DMS53 treated with DMSO at 0.1 percent for 48 hours (cell line): ENCODE measurements around the gene SH3GL1.

Experiments
- DNase-seq: peaks from one replicate; lab custom pipeline; 2025; ENCODE audit not compliant: unreplicated experiment; lab: John Stamatoyannopoulos, UW

The SH3GL1 gene

DNA sequence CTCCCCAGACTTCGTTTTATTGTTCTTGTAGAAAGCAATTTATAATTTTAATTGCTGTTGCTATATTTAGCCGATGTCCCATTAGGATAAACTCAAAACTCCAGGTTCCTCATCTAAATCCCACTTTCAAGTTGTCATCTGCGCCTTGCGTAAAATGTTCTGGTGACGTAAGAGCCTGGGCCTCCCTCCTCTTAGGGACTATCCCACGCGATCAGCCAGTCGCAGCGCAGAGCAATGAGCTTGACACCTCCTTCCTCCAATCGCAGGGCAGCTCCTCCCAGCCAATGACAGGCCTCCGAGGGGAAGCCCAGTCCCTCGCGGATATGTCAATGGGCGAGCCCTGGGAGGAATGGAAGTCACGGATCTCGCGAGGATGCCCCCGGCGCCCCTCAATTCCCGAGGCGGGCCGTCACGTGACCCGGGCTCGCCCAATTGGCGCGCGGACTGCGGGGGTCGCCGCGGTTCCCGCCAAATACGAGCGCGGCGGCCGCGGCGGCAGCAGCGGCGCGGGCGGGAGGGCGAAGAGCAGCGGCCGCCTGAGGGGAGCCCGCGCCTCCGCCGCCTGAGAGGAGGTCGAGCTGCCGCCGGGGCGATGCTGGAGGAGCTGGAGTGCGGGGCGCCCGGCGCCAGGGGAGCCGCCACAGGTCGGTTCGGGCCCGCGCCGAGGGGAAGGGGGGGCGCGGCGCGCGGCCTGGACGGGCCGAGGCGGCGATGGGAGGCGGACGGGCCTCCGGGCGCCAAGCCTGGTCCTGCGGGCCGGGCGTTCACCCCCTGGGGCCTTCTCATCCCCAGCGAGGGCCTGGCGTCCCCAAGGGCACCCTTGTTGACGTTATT, 2.0 kb upstream of the SH3GL1 start, which contains the start of gene CHAF1A:
CHAF1A (plus strand) TSS at position 470 of the 834 bp plus-strand sequence; CDS start at position 593, 123 bp downstream.
- peak; percentile 95 for DNase-seq

DNA sequence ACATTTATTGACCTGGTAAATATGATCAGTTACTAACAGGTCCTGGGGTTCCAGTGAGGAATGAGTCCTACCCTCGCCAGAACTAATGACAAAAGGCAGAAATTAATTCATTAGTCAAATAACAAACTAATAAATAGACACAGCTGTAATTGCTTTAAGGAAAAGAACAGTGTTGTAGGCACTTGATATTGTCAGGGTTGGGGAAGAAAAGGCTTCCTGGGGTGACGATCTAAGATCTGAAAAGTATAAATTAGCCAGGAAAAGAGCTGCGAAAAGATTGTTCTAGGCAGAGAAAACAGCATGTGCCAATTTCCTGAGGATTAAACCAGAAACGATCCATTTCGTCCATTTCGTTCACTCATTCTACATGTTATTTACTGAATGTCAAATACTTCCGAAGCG, 1.4 kb upstream of the SH3GL1 start:
- DNase-seq = no peak

DNA sequence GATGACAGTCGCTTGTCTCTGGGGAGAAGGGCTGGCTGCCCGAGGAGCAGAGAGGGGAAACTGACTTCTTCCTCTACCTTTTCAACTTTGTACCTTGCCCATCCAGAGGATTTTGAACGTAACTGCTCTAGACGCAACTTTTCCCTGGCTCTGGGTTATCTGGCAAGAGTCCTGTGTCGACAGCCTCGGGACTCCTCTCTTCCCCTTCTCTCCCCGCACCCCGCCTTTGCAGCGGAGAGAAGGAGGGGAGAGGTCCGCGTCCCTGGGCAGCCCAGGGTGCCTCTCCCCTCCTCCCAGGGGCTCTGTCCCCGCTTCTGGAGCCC, 574 bp downstream of the SH3GL1 start:
- no peak for DNase-seq

DNA sequence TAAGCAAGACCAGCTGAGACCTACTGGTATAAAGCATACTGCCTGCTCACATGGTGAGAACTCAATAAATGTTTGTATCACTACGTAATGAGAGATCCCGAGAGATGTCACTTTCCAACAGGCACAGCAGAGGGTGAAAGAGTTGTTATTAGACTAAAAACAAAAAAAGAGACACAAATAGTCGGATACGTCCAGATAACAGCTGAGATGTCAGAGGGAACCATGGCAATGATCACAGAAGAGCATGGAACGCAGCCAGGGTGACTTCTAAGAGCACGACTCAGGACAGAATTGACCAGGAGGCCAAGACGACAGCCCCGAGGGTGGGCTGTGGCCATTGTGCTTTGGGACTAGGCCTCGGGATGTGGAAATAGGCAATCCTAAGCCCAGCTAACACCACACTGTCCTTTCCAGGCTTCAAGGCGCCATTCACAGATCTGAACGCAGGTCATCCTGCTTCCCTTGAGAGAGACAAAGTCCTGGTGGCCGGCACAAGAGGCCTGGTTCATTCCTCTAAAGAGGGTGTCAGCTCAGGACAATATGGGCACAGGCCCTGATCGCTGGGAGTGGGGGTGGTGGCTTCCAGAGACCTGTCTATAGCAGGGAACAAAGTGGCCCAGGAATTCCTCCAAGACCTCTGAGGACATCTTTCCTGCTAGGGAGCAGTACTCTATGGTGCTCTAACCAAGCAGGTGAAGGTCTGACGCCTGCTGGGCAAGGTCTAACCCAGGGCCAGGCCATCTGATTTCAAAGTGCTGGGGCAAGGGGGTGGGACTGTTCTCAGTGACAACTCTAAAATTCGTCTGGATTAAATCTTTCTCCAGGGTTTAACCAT, 3.2 kb downstream of the SH3GL1 start:
- DNase-seq = no peak

DNA sequence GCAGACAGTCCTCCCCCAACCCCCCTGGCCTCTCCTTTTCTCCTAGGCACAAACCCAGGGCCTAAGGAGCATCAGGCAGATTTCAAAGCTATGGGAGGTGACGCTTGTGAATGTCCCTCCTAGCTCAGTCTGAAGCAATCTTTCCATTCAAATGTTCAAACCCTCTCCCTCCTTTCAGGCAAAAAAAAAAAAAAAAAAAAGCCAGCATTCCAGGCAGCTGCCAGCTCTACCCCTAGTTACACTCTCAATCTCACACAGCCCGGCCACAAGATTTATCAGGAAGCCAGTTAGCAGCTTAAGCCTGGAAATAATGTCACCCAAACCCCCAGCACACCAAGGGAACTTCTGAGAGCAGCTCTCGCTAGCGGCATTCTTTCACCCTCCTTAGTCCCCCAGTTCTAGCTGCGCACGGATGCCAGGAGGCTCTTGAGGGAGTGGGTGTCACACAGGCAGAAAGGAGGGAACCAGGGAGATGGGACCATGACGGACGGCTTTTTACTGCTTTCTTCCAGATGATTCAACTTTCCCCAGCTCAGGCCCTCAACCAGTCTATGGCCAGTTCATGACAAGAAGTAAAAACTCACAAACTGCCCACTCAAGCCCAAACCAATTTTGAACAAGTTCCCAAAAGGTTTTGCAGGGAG, 6.3 kb downstream of the SH3GL1 start:
- no peak for DNase-seq

DNA sequence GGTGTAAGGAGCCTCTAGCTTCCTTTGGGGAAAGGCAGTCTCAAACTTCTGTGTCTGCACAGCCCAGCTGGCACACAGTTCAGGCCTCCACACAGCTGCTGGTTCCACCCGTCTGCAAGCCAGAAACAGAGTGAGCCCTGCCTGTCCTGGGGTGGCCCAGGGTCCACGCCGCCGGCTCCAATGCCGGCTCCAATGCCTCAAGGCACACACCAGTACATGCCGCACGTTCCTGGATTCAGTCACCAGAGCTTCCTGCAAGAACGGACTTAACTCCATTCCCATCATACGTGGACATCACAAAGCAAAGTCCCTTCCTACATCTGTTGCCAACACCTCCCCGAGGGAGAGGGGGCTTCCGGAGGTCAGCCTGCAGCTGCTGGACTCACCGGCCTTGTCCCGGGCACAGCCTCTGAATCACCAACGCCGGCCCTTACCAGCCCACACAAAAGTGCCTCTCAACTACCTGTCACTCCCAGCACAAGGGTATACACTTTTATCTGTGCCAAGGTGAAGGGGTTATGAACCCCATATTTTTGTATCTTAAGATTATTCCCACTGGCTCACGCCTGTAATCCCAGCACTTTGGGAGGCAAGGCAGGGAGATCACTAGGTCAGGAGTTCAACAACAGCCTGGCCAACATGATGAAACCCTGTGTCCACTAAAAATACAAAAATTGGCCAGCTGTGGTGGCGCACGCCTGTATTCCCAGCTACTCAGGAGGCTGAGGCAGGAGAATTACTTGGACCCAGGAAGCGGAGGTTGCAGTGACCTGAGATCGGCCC, 8.5 kb downstream of the SH3GL1 start:
- no peak for DNase-seq

DNA sequence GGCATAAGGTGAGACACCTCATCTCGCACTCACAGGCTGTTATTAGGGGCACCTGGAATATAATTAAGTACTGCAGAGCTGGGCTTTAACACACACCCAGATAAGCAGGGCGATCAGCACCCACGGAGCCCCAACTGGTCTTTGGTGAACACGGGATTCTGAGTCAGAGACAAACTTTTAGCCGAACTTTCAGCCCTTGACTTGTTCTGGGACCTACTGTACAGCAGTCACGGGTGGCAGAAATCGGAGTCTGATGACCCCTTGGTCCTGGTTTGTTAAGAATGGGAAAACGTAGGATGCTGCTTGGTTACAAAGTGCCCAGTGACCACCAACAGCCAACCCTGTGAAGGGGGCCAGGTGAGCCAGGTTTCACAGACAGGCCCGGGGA, 9.0 kb downstream of the SH3GL1 start:
- no peak for DNase-seq

DNA sequence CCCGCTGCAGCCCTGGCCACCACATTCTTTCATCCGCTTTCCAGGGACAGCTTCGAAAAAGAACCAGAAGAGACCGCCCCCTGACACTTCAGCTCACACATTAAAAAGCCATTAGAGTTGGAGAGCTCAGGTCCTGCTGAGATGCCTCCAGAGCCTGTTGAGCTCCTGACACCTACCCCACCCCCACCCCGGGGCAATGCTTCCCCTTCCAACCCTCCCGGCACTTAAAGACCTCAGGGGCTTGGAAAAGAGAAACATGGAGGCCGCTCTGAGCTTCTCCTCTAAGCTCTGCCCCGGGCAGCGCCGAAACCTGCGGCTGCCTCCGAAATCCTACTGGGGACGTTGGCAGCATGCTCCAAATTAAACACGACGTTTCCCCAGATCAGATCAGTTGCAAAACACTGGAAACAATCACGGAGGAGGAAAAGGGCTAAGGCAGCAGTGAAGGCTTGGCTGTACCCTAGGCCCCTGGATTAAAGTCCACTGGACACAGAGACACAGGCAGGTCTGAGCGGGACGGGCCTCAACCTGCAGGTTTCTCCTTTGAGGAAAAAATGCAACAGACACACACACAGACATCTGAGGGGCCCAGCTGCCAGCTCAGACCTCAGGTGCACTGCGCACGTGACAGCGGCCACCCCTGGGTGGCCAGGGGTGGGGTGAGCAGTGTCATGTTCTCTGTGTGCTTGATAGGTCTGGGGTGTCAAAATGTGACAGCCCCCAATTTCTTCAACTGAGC, 9.6 kb downstream of the SH3GL1 start:
- no peak for DNase-seq

DNA sequence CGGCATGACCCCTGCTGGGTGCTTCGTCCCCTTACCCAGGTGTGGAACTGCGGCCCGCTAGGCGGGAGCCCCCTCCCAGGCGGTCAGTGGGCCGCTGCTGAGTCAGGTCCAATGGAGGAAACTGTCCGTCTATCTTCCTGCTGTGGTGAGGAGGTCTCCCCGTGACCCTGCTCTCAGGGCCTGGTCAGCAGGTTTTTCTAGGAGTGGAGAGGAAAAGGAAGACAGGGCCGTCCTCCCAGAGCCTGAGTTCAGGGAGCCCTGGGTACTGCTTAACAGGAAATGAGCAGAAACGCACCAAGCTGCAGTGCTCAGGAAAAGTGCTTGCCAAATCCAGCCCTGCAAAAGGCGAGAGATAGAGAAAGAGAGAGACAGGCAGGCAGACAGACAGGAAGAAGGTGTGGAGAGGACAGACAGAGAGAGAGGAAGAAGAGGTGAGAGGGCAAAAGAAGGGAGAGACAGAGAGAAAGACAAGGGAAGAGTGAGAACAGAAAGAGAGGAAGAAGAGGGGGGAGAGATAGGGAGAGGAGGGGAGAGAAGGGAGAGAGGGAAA, 10.3 kb downstream of the SH3GL1 start:
- no peak for DNase-seq

DNA sequence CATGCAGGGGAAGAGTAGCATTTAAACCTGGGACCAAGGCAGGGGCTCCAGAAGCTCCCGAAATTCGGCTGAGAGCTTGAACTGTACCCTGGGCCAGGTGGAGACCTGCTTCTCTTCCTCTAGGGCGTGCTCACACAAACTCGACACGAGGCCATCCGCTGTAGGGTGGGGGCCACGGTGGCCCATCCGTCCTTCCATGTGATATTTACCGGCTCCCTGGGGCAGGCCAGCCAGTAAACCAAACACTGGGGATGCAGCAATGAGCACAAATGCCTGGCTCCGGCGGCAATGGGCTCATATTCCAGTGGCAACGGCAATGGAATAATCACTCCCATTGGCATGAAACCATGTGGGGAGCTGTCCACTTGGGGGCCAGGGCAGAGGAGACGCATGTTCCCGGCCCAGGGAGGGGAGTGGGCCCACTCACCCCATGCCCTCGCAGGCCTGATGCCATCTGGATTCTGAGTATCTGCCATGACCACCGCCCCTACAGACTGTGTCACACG, 10.8 kb downstream of the SH3GL1 start:
- no peak for DNase-seq

DNA sequence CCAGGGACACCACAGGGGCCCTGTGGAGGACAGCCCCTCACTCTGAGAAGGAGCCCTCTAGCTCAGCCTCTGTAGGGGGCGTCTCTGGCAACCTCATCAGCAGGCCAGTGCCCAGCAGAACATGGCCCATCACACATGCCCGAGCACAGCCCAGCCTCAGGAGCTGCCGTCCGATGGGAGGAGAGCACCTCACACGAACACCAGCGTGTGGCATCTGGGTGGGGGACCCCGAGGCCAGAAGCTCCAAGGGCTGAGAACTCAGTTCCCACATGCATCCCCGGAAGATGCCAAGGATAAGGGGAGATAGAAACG, 11.3 kb downstream of the SH3GL1 start:
- no peak for DNase-seq

DNA sequence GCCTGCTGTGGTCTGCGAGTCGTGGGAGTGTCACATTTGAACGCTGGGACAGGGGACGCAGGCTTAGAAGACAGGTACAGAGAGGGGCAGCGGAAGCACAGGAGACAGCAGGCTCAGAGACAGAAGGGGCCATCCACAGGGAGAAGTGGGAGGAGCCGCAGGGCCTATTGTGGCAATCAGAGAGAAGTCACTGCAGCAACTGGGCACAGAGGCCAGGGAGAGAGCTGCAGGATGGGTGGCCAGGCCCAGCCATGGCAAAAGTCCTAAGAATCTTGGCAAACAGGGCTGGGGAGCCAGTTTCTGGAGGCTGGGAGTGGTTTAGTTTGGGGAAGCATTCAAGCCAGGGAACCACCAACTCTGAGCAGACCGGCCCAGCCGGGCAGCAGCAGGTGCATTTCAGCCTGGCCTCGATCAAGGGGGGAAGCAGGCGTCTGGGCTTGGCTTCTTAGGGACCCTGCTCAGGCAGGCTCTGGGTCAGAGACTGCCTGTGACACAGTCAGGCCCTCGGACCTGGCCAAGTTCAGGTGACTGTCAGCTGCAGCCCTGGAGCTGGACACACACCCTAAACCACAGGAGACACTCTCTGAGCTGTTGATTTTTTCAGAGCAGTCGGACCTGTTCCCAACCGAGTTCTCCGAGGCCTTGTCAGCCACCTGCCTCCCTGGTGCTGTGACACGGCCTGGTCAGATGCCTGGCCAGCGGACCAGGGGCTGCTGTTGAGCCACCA, 11.8 kb downstream of the SH3GL1 start:
- no peak for DNase-seq

DNA sequence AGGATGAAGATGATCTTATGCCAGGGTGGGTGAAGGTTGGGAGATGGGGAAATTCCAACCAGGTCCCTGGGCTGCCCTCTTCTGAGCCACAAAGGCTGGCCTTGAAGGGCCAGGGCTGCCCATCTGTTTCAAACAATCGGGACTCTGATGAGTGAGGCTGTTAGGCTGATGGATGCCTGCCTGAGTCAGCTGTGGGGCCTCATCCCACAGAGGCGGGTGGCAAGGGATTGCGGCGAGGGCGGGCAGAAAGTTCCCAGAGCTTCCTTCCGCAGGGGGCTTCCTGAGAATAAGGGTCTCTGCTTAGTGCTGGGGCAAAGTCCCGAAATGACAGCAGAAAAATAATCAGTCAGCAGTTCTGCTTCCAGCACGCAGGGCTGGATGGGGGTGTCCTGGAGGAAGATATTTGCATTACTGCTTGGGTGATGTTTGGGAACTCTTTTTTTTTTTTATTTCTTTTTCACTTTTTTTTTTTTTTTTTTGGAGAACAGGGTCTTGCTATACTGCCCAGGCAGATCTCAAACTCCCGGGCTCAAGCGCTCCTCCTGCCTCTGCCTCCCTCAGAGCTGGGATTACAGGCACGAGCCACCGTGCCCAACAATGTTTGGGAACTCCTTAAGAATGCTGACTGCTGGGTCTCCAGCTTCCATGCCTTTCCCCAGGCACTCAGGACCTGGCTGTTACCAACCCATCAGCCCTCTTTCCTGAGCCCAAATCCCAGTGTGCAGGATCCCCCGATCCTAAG, 14.1 kb downstream of the SH3GL1 start:
- no peak for DNase-seq

DNA sequence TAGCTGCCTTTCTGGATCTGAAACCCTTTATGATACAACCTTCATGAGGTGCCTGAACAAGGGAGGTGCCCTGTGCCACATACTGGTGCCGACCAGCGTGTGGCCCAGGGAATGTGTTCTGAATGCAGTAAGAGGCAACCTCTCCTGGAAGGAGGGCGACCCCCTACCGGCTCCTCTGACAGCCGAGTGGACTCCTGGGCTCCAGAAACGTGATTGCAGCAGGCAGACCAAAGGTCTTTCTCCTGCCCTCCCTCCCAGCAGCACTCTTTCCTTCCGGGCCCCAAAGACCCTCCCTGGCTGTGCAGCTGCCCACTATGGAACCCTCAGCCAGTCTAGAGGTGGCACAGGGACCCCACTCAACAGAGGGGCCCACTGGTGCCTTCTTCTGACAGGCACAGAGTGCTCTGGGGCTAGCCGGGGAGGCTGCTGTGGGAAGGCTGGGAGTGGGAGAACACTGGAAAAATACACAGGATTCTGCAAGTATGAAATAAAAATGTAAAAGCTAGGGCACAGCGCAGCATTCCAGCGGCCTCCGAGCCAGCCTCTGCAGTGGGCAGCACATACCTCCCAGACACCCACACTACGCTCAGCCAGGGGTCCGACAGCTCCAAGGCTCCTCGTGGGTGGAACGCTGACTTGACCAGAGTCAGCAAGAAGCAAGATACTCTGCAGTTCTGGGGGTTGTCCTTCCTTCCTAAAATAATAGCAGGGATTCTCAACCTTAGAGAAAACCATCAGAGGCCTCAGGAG, 14.9 kb downstream of the SH3GL1 start:
- no peak for DNase-seq

DNA sequence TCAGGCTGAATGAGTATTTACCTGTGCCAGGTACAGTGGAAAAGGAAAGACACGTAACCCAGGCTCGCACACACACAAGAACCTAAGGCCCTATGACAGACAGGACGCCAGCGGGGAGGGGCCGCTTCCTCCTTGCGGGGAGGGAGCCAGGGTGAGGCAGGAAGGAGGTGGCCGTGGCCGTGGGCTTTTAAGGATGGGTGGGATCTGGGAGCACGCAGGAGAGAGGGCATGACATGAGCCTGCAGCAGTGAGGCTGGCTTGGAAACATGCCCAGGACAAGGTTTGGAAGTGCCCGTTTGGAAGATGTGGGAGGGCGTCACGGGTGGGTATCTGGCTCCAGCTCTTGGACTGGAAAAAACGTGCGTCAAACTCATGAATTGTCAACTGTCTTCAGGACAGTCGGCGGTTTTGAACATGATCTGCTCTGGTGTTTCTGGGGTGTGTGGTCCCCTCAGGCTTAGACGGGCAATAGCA, 20.1 kb downstream of the SH3GL1 start:
- DNase-seq = no peak

DNA sequence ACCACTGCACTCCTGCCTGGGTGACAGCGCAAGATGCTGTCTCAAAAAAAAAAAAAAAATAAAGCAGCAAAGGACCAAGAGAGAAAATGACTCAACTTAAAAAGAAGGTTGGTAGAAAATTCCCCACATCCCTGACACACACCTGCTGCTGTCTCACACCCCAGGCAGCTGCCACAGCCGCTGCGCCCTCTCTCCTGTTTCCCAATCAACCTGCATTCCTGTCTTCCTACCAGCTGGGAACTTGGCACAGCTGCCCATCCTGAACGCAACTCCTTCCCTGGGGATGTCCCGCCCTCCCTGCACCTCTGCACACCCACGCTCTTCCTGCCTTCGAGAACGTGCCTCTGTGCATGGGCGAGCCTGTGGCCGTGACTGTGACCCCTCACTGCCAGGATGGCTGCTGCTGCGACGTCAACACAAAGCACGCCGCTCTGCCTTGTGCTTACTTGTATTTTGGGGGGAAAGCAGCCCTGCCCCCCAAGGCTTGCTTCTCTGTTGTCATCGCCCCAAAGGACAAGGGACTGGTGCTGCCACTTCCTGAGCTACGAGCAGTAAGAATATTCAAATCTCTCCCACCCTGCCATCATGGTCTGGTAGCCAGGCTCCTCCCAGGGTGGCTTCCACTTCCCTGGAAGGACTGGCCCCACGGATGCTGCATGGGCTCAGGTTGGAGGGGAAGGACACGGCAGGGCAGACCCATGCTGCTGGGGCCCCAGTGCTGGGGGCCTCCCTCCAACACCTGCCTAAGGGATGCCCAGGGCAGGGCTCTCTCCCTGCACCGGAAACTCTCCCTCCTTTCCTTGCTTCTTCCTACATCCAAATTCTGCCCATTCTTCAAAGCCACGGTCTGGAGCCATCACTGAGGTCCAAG, 20.7 kb downstream of the SH3GL1 start:
- no peak for DNase-seq

DNA sequence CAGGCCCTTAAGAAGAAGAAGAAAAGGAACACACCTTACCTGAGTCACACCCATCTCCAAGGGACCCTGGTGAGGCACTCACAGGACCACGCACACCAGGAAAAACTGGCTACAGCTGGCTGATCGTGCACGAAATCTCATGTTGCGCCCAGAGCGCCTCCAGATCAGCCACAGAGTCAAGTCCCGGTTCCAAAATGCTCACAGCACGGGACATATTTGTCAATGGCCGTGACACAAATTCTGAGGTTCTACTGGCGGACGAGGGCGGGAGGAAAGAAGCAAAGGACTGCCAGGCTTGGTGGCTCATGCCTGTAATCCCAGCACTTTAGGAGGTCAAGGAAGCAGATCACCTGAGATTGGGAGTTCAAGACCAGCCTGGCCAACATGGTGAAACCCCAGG, 21.5 kb downstream of the SH3GL1 start:
- no peak for DNase-seq
